Cortex of kidney (tissue), 1 donor: ENCODE data around the gene ROR1.

Source experiments
- DNase-seq: peaks from one replicate; lab custom pipeline; 2025; lab: John Stamatoyannopoulos, UW

ROR1 gene

GRCh38 chr1:63883494-63884235 is 109.8 kb downstream of the ROR1 start:
- DNase-seq: no peak

GRCh38 chr1:63884486-63884885 is 110.7 kb downstream of the ROR1 start:
- DNase-seq: no peak

GRCh38 chr1:63885899-63886298 is 112.1 kb downstream of the ROR1 start:
- DNase-seq: no peak

- DNase-seq: no peak
Observed at GRCh38 chr1:63886340-63886739, 112.5 kb downstream of the ROR1 start.

- DNase-seq: no peak
Observed at GRCh38 chr1:63887809-63888208, 114.0 kb downstream of the ROR1 start.

- no peak for DNase-seq
Observed at GRCh38 chr1:63888984-63889383, 115.2 kb downstream of the ROR1 start.

GRCh38 chr1:63890468-63890867 is 116.7 kb downstream of the ROR1 start:
- DNase-seq: no peak

- DNase-seq: no peak
Observed at GRCh38 chr1:63891060-63891690, 117.4 kb downstream of the ROR1 start.

- DNase-seq: no peak
Observed at GRCh38 chr1:63892632-63893395, 119.0 kb downstream of the ROR1 start.

GRCh38 chr1:63893976-63894375 is 120.2 kb downstream of the ROR1 start:
- DNase-seq: no peak

GRCh38 chr1:63894627-63895265 is 120.9 kb downstream of the ROR1 start:
- no peak for DNase-seq

GRCh38 chr1:63896755-63897154 is 122.9 kb downstream of the ROR1 start:
- no peak for DNase-seq

- DNase-seq: no peak
Observed at GRCh38 chr1:63898428-63899196, 124.8 kb downstream of the ROR1 start.

- DNase-seq: no peak
Observed at GRCh38 chr1:63901094-63901493, 127.3 kb downstream of the ROR1 start.

- DNase-seq: no peak
Observed at GRCh38 chr1:63902844-63903589, 129.2 kb downstream of the ROR1 start.

- DNase-seq: no peak
Observed at GRCh38 chr1:63903947-63904610, 130.3 kb downstream of the ROR1 start.

GRCh38 chr1:63904826-63905225 is 131.0 kb downstream of the ROR1 start:
- no peak for DNase-seq

GRCh38 chr1:63906047-63906704 is 132.4 kb downstream of the ROR1 start:
- no peak for DNase-seq

GRCh38 chr1:63907051-63907450 is 133.2 kb downstream of the ROR1 start:
- DNase-seq: no peak

- DNase-seq: no peak
Observed at GRCh38 chr1:63908016-63908415, 134.2 kb downstream of the ROR1 start.
